ENCODE results near the gene PRPF40B. TPM values are rescaled to one million over a fixed set of nuclear protein-coding genes. Genes with fewer than 3 reads are reported as not detected.

The PRPF40B gene
- polyA plus RNA-seq, 12 donors: 10.3 to 42.6 (median 13.4) TPM; not detected in 1

DNA sequence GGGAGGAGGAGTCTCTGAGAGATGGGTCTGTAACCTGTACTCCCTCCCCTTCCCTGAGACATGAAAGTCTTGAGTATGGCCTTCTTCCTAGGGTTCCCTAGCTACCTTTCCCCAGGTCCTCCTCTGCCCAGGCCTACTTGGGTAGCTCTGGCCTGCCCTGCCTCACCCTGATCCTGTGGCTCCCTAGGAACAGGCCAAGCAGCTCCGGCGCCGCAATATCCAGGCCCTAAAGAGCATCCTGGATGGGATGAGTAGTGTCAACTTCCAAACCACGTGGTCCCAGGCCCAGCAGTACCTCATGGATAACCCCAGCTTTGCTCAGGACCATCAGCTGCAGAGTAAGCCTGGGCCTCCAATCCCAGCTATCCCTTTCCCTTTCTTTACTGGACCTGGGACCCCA, 12.3 kb downstream of the PRPF40B start:
- DNase-seq: no peak

DNA sequence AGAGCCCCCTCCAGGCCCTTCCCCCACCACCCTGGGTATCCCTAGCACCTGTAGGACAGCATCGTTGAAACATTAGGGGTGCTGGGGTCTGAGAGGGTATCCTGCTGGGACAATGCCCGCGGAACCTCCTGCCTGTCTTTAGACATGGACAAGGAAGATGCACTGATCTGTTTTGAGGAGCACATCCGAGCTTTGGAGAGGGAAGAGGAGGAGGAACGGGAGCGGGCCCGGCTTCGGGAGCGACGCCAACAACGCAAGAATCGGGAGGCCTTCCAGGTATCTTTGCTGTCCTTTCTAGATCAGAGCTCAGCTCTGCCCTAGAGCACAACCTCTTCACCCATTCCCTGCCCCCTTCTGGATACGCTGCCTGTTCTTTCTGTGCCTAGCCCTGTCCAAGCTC, 13.2 kb downstream of the PRPF40B start:
- DNase-seq: no peak

DNA sequence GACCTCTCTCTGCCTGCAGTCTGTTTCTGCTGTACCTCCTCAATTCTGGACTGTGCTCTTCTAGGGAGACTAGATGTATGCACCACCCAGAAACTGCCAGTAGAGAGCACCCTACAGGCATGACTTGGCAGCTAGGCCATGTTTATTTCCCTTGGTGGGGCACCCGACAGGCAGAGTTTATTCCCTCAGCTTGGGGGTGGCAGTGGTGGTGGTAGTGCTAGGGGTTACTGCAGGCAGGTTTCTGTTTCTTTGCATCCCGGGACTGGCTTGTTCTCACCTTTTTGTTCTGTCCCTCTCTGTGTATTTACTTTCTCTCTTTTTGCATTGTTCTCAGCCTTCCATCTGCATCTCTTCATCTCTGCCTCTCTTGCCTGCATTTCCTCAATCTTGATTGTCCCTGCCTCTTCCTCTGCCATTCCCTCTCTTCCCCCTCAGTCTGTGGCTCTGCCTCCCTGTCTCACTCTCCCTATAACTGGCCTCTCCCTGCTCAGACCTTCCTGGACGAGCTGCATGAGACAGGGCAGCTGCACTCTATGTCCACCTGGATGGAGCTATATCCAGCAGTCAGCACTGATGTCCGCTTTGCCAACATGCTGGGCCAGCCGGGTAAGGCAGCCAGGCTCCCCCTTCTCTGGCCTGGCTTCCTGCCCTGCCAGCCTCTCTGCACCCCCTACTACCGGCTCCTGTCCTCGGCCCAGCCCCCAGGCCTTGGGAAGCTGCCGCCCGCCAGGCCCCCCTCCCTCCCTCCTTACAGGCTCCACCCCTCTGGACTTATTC, 13.8 kb downstream of the PRPF40B start:
- peak; percentile 51 for DNase-seq

DNA sequence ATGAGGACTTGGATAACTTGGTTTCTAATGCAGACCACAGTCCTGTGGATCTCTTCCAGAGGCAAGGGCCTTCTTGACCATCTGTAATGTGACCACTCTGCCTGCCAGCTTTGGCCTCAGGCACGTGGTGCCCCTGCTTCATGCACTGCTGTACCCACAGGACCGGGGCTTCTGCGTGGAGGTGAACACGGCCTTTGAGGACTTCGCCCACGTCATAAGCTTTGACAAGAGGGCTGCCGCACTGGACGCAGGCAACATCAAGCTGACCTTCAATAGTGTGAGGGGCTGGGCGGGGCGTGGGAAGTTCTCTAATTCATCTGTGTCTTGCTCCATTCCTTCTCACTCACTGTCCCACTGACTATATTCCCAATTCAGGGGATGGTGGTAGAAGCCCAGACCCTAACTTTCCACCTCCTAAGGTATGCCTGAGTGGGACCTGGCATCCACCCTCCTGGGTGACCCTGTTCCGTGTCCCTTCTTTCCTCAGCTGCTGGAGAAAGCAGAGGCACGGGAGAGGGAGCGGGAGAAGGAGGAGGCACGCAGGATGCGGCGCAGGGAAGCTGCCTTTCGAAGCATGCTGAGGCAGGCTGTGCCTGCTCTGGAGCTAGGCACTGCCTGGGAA, 18.5 kb downstream of the PRPF40B start:
- DNase-seq: no peak

DNA sequence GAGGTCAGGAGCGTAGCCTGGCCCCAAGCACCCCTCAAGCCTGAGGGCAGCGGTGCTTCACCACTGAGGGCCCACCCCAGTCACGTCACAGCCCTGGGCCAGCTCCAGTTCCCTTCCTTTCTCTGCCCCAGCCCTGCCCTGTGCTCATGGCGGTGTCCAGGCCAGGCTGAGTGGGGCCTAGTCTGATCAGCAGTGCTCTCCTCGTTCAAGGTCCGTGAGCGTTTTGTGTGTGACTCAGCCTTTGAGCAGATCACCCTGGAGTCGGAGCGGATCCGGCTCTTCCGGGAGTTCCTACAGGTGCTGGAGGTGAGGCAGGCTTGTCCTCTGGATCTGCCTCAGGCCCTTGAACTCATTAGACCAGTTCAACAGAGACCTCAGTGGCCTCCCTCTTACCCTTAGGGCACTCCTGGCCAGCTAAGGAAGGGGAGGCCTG, 19.0 kb downstream of the PRPF40B start:
- no peak for DNase-seq

DNA sequence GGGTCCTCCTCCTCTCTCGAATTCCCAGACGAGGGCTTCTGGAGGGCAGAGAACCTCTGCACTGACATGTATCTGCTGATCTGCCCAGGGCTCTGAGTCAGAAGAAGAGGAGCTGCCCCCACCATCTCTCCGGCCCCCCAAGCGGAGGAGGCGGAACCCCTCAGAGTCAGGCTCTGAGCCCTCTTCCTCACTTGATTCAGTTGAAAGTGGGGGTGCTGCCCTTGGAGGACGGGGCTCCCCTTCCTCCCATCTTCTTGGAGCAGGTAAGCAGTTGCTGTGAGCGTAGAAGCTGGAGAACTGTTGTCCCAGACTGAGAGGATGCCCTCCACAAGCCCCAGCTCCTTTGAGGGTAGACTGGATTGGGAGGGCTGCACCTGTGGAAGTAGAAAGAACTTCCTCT, 19.8 kb downstream of the PRPF40B start:
- DNase-seq: no peak

DNA sequence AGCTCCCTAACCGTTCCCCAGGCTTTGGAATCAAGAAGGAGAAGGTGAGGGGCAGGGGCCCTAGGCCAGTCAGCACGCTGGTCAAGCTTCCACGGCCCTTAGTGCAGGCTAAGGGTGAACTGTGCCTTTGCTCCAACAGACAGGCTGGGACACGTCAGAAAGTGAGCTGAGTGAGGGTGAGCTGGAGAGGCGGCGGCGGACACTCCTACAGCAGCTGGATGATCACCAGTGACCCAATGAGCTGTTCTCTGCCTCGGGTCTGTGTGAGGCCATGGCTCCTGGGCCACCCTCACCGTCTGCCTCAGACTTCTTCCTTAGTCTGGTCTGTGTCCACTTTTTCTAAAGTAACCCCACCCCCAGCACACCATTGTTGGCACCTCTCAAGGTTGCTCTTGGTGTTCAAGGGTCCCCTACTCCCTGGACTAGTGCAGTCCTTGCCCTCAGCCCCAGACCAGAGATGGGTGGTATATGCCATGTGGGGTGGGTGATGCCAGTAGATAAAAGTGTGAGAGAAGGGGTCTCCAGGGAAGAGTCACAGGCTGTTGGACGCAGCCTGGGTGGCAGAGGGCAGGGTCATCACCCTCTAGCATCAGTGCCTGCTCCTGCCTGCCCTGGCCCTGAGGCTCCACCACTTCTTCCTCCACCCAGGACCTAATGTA, 20.7 kb downstream of the PRPF40B start:
- DNase-seq: no peak

DNA sequence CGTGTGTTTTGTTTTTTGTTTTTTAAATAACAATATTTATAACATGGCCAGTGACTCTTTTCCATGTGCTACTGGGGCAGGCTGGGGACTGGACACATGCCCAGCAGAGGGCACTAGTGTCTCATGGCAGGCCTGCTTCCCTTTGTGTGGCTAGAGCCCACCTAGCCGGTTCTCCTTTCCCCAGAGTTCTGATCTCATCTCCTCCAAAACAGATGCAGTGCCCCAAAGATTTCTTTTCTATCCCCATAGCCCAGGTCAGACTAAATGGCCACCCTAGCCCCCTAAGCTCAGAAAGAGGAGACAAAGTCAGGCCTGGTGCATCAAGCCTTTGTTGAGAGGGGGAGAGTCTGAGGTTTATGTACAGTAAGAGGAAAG, 21.2 kb downstream of the PRPF40B start:
- peak; percentile 82 for DNase-seq

DNA sequence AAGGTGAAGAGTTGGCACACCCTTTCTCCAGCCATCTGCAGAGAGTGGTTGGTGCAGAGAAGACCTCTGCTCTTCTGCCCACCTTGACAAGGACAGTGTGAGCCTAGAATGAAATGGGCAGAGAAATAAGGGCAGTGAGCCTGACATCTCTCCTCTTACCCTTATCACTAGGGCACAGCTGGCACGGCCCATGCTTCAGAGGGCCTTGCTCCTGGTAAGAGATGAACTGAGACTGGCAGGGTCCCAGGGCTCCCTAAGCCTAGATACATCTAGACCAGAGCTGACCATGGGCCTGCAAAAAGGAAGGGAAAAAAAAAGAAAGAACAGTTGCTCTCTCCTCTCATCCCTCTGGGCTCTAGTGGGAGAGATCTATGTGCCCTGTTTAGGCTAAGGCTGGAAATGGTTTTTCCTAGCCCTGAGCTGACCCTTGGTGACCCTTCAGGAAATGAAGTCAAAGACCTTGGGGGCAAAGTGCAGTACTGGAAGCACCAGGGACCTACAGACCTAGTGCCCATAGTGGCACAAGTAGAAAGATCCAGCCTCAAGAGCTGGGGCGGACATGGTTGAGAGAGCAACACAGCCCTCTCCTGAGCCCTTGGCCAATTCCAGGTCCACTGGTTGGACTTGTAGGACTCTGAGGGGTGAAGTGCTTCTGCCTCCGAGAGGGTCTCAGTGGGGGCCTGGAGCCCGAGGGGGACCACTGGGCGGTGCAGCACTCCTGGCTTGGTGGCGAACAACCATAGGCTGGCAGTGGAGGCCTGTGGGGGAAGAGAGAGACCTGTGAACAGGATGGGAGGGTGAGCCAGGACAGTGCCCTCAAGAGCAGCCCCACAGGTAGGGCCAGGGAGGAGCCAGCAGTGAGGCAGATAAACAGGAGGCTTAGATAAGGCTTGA, 22.0 kb downstream of the PRPF40B start:
- DNase-seq: no peak

DNA sequence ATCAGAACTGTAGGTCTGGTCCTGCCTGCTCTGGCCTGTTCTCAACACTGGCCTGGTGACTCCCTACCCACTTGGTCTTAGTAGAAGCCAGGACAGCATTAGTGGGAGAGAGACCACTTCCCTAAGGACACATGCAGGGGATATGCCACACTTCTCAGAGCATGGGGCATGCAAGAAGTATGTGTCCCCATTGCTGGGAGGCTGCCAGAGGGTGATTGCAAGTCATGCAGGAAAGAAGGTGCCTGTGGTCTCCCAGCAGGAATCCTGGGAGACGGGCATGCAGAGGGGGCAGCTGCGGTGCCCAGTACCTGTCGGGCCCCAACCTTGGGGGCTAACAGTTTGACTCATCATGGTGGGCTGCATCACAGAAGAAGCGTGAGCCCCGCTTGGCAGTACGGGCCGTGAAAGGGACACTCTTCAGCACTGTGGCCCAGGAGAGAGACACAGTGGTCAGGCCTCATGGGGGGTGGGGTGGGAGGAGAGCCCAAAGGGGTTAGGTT, 23.0 kb downstream of the PRPF40B start:
- DNase-seq: no peak

DNA sequence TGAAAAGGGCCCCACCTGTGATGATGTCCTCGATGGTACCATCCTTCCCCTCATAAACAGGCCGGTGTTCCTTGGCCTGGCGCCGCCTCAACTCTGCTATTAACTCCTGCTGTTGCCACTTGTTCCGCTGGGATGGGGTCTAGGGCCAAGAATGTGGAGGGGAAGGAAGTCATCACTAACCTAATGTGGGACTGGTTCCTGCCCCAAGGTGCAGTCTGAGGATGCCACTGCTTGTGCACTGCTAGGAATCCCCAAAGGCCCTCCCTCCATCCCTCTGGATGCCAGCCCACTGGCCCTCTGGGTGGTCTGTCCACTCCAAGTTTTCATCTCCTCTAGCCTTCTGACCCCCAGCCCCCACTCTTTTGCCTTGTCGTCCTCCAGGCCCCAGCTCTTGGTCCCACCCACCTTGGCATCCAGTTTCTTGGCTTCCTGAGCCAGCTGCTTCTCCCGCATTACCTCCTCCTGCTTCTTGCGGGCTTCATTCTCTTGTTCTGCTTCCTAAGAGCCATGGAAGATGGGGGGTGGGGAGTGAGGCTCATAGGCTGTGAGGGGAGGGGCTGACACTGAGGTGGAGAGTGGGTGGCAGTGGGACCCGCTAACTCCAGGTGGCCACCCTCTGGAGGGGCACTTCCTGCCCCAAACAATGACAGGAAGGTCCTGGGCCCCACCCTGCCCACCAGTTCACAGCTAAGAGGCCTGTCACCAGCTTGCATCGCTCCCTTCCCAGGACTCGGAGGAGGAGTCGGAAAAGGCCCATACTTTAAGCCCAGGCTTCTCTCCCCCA, 23.7 kb downstream of the PRPF40B start:
- DNase-seq: no peak

DNA sequence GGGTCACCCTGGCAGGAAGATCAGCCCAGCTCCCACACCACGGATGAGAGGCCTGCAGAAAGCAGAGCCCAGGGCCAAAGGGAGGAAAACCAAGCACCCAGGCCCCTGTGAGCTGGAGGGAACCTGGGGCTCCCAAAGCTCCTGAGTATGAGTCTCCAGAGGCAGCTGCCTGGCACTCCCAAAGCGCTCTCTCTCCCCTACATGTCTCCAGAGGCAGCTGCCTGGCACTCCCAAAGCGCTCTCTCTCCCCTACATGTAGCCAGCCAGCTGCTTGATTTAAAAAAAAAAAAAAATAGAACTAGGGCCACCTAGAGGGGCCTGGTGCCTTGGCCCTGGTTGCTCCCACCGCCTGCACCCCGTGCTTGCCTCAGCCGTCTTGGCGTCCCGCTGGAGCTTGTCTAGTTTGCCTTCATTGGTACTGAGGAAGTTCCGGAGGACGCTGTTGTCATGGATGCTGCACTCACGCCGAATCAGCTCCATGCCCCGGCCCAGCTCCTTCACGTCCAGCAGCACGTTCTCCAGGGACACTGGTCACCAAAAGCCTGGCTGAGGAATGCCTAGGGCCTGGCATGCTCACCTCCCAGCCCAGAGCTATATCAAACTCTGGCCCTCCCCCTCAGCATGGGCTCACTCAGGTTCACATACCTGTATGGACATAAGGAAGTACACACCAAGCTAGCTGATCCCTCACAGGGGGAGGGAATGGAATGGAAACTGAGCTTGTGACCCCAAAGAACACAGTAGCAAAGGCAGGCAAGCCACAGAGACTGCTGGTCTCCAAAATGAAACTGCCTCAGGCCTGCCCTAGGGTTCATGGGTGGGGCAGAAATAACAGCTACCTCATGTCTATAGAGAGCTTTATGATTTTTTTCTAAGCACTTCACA, 24.7 kb downstream of the PRPF40B start:
- DNase-seq: no peak

DNA sequence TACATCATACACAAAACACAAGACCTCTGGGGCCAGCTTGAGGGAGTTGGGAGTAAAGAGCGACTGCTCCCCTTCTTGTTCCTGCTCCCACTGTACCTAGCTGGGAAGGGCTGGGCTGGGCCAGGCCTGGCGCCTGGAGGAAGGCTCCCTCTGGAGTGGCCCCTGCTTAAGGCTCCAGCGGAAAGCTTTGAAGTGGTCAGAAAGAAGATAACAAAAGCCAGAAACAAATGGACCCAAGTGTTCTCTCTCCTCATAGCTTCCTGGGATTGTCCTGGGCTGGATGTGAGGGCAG, 25.3 kb downstream of the PRPF40B start:
- DNase-seq: no peak

DNA sequence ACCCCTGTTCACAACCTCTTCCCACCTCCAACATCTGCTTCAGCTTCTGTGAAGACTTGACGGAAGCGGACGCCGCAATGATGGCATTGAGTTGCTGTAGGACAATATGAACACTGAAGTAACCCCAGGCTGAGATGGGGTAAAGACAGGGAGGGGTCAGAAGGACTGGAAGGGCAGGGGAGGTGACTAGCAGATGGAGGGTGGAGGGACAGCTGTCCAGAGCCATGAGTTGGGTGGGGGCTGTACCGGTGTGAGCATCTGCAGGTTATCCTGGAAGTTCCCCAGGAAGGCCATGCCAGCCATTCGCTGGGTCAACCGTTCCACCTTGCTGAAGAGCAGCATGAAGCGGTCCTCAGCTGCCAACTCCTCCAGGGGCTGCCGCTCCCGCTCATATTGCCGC, 26.1 kb downstream of the PRPF40B start:
- no peak for DNase-seq

DNA sequence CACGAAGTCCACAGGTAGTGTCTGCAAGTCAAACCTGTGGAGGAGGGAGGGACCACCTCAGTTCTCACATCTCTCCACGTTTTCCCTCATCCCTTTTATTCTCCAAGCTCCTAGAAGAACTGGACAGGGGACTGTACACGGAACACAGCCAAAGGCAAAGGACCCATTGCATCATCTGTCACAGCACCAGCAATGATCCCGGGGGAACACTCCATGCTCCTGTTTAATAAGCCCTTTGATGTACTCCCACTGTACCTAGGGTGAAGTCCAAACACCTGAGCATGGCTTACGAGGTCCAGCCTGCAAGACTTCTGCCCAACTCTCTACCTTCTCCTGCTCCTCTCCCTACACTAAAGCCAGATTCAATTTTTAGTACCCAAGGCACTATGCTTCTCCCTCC, 26.5 kb downstream of the PRPF40B start:
- no peak for DNase-seq

DNA sequence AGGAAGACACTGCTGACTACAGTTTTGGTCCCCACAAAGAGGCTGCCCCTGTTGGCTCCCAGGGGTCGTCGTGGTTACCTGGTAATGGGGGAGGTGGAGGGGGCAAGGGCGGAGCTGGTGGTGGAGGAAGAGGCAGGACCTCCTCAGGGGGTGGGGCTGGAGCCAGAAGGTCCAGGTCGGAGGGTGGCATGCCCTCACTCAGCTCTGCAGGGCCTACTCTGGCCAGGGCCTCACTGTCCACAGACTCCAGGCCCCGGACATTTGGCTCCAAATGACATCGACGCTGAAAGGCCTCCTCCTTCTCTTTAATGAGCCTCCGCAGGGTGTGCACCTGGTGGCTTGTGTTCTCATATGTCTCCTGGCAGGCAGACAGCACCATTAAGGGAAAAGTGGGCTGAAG, 28.5 kb downstream of the PRPF40B start:
- DNase-seq: no peak

DNA sequence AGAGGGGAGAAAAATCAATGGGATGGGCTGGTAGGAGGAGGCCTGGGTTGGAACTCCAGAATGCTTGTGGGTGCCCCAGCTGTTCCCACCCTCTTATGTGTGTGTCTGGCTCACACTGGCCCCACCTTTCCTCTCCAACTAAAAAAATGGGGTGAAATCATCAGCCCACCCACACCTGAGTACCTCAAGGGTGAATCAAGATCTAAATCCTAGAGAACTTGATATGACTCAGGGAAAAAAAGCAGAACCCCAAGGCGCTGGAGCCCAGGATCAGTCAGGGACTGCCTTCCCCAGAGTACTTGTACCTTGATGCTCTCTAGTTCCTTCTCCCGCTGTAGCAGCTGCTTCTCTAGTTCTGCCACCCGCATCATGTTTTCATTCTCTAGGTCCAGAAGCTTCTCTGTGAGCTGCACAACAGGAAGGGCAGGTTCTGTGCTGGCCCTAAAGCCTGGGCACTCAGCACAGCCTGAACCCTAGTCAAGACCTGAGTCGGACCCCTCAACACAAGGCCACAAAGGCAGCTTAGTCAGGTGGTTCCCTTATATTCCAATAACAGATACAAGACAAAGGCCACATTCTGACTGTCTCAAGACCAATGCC, 29.7 kb downstream of the PRPF40B start:
- no peak for DNase-seq

DNA sequence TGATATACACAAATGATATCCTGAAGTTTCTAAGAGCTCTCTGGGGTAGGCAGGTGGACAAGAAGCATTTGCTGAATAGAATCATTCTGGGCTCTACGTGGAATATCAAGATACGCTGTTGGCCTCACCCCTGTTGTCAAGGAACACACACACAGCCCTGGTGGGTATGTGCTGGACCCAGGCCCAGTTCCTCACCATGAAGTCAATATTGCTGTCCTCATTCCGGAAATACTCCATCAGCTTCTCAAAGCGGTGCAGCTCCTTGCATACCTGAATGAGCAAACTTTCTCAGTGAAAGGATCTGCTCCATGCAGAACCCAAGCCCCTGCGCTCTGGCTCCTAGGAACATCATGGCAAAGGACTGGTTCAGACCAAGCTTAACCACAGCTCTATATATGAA, 31.4 kb downstream of the PRPF40B start:
- no peak for DNase-seq

DNA sequence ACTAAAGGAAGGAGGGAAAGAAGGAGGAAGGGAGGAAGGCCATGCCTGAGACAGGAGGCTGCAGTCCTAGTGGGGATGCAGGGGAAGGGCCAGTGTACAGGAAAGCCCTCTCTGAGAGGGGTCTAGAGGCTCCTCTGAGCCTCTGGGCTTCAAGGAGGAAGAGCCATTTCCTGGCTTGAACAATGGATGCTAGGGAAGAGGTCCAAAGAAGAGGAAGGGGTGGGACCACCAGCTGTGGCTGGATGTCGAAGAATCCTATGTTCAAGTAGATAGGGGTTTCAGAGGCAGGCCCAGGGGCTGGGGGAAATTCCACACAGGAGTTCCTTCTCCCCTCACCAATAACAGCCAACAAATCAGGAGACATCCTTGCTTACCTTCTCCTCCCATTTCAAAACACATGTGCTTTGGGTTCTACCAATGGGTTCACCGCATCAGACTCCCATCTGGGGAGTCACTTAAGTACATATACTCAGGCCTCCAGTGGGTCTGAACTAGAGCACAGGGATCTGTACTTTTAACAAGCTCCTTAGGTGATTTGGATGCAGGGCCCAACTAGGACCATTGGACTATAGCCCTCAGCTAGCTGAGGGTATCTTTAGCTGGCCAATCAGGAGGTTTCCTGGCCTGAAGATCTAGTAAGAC, 32.4 kb downstream of the PRPF40B start:
- no peak for DNase-seq
